ENCODE results near the gene AGPAT3.
"Not testable (repeated sequence)": the region's sequence is repeated elsewhere in the genome, so short reads cannot be mapped to it uniquely, and the experiment has no call there.

Gene AGPAT3

DNA sequence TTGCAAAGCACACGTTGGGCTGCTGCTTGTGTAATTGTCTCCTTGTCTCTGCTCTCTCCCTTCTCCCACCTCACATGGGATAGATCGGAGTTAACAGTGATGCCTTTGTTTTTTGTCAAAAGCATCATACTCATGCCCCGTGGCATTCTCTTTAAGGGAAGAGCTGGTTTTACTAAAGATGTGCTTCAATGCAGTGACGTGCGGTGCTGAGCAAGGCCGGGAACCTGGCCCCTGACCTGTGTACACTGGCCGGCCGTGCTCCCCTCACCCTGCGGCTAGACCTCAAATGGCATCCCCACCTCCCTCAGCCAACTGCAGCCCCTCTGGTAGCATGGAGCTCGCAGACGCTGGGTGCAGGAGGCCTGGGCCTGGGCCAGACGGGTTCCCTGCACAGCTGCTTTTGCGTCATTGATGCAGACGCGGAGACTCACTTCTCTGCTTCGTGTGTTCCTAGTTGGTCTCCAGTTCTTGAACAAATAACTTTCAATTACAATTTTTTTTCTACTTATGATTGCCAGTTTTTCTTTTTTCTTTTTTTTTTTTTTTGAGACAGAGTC lies 19.9 kb downstream of the AGPAT3 start:
- DNase-seq: no peak

DNA sequence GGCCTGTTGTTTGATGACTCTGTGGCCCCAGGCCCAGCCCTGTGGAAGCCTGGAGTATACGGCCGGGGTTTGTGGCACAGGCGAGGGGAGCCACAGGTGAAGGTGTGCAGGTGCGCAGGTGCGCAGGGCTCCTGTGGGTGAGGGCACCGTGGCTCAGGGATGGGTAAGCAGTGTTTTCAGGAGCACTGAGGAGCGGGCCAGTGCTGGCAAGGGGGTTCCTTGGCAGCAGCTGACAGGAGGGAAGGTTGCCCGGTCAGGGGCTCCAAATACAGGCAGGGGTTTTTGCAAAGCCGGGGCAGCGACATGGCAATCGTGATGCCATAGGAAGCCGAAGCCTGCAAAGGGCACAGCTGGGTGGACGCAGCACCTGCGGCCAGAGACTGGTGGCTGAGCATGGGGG lies 20.7 kb downstream of the AGPAT3 start:
- DNase-seq: no peak

DNA sequence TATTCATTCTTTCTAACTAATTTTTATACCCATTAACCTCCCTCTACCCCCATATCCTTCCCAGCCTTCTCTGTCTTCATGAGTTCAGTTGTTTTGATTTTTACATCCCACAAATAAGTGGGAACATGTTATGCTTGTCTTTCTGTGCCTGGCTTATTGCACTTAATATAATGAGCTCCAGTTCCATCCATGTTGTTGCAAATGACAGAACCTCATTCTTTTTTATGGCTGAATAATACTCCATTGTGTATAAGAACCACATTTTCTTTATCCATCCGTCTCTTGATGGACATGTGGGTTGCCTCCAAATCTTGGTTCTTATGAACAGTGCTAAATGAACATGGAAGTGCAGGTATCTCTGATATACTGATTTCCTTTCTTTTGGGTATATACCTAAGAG lies 21.5 kb downstream of the AGPAT3 start:
- DNase-seq: no peak

DNA sequence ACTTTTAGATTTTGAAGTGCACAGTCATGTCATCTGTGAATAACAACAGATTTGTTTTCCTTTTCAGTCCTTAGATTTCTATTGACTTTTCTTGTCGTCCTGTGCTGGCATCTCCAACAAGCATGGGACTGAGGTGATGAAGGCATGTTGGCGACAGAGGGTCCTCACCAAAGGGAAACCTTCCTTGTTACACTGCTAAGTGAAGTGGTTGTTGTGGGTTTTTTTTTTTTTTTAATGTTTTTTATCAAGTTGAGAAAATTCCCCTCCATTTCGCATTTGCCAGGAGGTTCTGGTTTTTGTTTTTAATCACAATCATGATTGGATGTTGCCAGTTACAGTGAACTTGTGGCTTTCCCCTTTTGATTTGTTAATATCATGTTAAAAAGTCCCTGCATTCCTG lies 24.0 kb downstream of the AGPAT3 start:
- DNase-seq: no peak

DNA sequence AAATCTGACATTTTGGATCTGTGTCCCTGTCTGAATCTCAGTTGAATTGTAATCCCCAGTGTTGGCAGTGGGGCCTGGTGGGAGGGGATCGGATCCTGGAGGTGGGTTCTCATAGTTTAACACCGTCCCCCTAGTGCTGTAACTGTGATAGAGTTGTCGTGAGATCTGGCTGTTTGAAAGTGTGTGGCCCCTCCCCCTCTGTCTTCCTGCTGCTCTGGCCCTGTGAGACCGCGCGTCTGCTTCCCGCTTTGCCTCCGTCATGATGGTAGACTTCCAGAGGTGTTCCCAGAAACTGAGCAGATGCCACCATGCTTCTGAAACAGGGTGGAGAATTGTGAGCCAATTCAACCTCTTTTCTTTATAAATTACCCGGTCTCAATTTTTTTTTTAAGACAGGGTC lies 25.0 kb downstream of the AGPAT3 start:
- no peak for DNase-seq

DNA sequence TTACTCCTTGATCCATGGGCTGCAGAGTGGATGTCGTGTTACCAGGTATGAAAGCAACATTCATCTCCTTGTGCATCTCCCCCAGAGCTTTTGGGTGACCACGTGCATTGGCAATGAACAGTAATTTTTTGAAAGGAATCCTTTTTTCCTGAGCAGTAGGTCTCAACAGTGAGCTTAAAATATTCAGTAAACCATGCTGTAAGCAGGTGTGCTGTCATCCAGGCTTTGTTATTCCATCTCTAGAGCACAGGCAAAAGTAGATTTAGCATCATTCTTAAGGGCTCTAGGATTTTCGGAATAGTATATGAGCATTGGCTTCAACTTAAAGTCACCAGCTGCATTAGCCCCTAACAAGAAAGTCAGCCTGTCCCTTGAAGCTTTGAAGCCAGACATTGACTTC lies 27.3 kb downstream of the AGPAT3 start:
- no peak for DNase-seq

DNA sequence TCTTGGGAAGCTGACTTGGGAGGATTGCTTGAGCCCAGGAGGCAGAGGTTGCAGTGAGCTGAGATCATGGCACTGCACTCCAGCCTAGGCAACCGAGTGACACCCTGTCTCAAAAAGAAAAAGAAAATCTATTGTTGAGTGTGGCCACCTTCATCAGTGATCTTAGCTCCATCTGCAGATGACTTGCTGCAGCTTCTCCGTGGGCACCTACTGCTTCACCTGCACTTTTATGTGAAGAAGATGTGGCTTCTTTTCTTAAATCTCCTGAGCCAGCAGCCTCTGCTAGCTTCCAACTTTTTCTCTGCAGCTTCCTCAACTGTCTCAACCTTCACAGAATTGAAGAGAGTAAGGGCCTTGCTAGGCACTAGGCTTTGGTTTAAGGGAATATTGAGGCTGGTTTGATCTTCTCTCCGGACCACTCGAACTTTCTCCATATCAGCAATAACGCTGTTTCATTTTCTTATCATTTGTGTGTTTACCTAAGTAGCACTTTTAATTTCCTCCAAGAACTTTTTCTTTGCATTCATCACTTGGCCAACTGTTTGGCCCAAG lies 28.0 kb downstream of the AGPAT3 start:
- DNase-seq: no peak

DNA sequence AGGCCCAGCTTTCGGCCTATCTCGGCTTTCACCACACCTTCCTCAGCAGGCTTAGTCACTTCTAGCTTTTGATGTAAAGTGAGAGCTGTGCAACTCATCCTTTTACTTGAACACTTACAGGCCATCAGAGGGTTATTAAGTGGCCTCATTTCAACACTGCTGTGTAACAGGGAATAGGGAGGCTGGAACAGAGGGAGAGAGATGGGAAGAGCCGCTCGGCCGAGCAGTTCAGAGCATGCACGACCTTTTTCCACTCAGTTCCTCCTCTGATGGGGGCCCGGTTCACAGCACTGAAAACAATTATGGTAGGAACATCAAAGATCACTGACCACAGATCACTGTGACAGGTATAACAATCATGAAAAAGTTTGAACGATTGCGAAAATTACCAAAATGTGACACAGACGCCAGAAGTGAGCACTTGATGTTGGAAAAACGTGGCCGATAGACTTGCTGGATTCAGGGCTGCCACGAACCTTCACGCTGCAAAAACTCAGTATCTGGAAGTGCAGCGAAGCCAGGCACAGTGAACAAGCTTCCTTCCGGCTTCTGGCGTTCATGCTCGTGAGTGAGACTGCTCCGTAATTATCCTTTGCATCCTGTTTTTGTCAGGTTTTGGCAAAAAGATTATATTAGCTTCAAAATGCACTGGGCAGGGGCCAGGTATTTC lies 28.6 kb downstream of the AGPAT3 start:
- no peak for DNase-seq

DNA sequence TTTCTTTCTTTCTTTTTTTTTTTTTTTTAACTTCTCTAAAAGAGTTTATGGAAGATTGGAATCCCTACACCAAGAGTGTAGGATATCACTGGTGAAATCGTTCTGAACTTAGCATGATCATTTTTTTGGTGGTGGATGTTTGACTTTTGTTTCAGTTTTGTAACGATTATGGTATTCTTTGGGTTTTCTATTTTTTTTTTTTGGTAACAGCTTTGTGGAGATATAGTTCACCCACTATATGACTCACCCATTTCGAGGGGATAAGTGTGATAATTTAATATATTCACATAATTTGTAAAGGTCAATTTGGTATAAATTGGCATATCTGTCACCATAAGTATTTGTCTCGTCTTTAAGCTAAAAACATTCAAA lies 29.2 kb downstream of the AGPAT3 start:
- DNase-seq: no peak

DNA sequence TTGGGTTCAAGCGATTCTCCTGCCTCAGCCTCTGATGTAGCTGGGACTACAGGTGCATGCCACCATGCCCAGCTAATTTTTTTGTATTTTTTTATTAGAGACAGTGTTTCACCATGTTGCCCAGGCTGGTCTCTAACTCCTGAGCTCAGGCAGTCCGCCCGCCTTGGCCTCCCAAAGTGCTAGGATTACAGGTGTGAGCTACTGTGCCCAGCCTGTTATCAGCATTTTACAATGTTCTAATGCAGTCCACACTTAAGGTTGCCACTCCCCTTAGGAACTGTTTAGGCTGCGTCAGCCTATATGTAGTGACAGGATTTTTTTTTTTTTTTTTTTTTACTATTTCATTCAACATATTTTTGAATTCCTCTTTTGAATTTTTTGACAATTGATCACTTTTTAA lies 30.2 kb downstream of the AGPAT3 start:
- no peak for DNase-seq

DNA sequence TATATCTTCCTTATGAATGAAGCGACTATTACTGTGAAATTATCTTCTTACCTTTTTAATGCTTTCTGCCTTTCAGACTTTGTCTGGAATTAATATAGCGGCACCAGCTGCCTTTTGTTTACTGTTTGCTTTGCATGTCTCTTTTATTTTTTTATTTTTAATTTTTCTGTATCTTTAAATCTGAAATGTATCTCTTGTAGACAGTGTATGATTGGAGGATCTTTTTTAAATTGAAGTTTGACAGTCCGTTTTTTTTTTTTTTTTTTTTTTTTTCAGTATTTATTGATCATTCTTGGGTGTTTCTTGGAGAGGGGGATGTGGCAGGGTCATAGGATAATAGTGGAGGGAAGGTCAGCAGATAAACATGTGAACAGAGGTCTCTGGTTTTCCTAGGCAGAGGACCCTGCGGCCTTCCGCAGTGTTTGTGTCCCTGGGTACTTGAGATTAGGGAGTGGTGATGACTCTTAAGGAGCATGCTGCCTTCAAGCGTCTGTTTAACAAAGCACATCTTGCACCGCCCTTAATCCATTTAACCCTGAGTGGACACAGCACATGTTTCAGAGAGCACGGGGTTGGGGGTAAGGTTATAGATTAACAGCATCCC lies 31.8 kb downstream of the AGPAT3 start:
- not testable (repeated sequence) for DNase-seq

DNA sequence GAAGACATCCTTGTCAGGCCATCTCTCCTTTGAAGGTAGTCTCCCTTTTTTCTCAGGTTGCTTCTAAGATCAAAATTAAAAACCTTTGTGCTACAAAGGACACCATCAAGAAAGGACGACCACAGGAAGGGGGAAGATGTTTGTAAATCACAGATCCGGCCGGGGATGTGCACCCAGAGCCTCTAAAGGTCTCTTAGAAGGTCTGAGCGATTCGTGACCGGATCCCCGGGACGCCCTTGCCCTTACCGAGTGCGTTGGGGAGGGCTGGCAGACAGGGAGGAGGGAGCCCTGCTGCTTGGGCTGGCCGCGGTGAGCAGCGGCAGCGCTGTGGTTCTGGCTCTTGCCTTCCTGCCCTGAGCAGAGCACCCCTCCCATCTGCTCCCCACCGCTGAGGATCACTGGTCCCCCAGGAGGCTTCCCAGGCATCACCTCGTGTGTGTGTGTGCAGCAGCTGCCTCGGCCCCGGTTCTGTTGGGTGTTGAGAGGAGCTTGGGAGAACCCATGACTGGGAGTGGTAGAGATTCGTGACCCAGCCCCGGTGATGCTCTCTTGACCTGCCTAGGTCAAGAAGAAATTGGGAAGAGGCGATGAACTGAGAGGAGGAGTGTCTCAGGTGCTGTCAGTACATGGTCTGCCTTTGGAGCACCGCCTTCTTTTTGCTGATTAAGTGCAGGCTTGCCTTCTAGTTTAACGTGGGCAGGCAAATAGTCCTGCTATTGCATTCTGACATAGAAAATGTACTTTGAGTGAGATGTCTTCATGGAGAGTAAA lies 34.5 kb downstream of the AGPAT3 start:
- DNase-seq: no peak

DNA sequence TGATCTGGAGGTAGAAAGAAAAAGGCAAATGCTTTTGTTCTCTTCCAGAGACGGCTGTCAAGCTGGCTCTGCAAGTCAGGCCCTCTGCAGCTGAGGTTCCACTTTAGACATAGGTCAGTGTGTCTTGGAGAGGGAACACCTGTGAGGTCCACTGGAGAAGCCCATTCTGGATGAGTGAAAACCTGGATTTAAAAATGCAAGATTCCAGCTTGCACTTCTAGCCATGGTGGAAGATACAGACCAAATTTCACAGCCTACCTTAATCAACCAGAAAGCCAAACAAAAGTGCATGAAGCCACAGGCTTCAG lies 35.0 kb downstream of the AGPAT3 start:
- DNase-seq: no peak

DNA sequence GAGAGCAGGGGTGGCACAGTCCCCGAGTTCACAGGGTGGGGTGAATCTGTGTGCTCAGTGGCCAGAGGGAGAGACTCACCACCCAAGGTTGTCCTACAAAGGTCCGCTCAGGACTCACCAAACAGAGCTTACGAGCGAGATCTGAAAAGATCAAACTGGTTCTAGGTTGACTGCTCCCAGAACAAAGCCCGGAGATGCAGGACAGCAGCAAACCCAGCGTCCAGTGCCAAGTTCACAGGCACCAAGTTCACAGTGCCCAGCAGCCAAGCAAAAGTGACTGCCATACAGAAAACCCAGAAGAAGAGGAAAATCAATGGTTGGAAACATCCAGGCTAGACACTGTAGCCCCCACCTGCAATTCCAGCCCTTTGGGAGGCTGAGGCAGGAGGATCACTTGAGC lies 35.7 kb downstream of the AGPAT3 start:
- DNase-seq: no peak

DNA sequence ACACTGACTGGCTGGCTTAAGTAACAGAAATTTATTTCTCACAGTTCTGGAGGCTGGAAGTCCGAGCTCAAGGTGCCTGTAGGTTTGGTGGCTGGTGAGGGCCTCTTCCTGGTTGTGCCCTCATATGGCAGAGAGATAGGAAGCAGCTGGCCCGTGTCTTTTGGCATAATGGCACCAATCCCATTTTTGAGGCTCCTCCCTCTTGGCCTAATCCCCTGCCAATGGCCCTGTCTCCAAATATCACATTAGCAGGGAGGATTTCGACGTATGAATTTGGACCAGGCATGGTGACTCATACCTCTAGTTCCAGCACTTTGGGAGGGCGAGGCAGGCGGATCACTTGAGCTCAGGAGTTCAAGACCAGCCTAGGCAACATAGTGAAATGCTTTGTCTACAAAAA lies 37.4 kb downstream of the AGPAT3 start:
- DNase-seq: no peak

DNA sequence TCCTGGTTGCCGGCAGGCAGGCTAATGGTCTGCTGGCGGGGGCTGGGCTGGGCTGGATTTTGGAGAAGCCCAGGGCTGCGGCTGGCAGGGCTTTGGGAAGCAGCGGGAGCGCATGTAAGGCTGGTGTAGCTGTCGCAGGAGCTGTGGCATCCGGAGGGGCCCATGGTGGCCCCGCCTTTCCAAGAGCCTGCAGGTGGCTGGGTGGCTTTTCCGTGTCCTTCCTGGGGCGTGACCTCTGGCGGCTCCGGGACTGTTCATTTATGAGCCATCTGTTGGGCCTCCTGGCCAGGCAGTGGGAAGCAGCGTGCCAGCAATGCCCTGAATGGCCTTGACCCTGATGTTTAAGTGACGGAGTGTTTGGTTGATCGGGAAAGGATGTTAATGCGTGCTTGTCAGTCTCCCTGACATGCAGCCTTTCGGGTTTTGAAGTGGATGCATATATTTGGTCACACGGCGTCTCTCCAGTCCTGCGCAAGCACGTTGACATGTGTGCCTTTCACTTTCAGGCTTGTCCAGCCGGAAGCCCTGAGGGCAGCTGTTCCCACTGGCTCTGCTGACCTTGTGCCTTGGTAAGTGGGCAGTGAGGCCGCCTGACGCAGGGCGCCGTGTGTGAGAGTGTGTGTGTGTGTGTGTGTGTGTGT lies 38.5 kb downstream of the AGPAT3 start:
- DNase-seq: no peak

DNA sequence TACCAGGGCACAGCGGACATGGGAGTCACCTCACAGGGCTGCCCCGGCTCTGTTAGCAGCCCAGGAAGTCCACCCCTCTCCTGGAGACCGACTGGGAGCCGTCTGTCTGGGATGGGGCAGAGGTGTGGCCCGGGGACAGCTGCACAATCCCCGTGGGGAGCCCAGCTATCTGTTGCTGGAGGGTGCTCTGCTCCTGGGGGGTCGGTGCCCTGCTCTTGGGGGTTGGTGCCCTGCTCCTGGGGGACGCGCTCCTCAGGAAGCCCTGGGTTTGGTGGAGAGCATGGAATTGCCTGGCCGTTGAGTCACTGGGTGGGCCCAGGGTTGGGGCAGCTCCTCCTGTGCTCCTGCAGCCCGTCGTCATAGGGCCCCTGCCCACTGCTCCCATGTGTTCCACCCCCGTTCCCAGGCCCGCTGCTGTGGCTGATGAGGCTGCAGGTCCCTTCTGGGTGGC lies 39.3 kb downstream of the AGPAT3 start:
- no peak for DNase-seq

DNA sequence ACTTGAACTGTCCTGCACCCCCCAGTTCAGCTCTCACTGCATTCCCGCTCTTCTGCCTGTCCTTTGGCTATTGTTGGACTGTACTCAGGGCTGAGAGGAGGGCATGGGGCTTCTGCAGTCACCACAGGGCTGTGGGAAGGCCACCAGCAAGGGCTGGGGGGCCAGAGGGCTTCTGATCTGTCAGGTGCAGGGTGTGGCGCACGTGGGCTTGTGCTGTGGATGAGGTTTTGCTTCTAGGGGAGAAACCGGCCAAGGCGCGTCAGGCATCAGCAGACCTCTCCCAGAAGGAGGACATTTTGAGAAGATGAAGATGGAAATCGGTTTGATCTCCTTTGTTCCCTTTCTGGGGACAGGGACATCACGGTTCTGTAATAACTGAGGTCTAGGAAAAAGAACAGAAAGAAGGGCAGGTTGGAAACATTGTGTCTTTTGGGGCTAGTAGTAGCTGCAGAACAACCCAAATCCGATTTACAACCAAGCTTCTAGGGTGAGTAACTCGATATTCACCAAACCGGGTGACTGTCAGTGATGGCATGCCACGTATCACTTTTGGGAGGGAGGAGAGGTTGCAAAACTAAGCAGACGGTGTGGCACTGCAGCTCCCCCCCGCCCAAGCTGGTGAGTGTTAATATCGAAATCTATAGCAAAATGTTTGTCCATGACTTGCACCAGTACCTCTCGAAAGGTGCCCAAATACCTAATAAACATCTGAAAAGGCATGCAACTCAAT lies 40.9 kb downstream of the AGPAT3 start:
- no peak for DNase-seq

DNA sequence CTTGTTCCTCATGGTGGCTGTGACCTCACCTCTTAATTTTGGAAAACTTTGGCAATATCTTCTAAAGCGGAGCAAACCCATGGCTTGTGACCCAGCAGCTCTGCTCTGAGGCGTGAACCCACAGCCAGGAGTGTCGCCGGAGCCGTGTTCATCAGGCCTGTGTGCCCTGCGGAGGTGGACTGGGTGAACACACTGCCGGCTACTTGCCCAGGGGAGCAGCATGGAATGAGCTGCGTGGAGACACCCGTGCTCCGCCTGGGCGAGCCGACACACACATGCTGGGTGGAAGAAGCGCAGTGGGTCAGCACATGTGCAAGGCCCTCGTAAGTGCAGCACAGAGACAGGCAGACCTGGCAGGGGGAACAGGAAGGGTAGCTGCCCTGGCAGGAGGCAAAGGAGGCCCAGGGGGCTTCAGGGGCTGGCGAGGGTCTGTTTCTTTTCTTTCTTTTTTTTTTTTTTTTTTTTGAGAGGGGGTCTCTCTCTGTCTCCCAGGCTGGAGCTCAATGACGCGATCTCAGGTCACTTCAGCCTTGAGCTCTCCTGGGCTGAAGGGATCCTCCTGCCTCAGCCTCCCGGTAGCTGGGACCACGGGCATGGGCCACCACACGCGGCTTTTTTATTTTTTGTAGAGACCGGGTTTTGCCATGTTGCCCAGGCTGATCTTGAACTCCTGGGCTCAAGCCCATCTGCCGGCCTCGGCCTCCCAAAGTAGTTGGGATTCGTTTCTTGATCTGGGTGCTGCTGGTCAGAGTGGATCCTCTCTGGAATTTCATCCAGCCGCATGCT lies 41.8 kb downstream of the AGPAT3 start:
- DNase-seq: no peak

DNA sequence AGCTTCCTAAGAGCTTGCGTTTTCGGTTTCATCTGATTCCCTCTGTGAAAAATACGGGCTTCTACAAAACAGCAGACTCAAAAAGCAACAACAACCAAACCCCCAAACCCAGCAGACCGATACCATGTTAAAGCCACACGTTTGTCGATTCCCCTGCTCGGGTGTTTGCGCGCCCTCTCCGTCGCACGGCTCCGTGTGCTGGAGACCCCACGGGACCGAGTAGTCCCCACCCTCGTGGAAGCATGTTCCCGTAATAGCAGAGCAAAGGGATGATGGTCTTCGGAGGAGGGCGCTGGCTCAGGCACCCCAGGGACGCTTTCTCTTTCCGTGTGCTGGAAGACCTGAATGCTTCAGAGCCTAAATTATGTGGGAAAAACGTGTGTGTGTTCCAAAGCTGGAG lies 42.7 kb downstream of the AGPAT3 start:
- no peak for DNase-seq

DNA sequence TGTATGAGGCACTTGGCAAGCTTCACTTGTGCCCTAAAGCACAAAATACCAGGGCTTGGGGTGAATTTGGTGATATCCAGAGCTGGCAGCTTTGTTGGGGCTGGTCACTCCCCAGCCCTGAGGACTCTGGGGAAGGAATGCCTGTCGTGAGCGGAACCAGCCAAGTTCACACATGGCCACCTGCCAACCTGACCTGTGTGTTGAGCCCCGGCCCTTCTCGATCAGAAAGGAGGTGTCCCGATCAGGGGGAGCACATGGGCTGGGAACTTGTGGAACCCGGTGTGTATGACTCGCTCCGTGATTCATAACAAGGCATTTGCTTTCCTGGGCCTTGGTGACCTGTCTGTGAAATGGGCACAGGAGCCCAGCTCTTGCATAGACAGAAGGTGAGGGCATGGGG lies 43.1 kb downstream of the AGPAT3 start:
- no peak for DNase-seq
